GM12878 (cell line): ENCODE data around the gene GNLY. TPM values are rescaled to one million over a fixed set of nuclear protein-coding genes. Genes with fewer than 3 reads are reported as not detected.
"Not testable (repeated sequence)": the region's sequence is repeated elsewhere in the genome, so short reads cannot be mapped to it uniquely, and the experiment has no call there.

Experiments
- ATAC-seq: fragments of 200-7000 bp; cut with Tn5 transposase; 3 replicates; pipeline ENCODE4 v1.9.1; 2020; ENCODE audit warnings: mild to moderate bottlenecking, moderate library complexity
- BruUV-seq: library from RNA; stranded (reverse); fragments of 400-500 nt; replicated peaks from 2 replicates; lab custom pipeline; 2021; lab: Mats Ljungman, UMichigan
- CTCF ChIA-PET: fragments of 300-600 bp; sonication (Branson Sonifier 250); formaldehyde crosslinking; extraction: SDS; loops from one replicate; lab custom pipeline; 2021; ENCODE audit warnings: inconsistent platforms; lab: Yijun Ruan, JAX
- POLR2A ChIA-PET: fragments of 350-600 bp; formaldehyde crosslinking; extraction: SDS; loops from one replicate; lab custom pipeline; 2021; ENCODE audit warnings: inconsistent platforms; lab: Charles Lee
- RAD21 ChIA-PET: fragments of 300-600 bp; sonication (Branson Sonifier 250); formaldehyde crosslinking; loops from one replicate; lab custom pipeline; 2023; ENCODE audit warnings: antibody characterized with exemption; ENCODE audit not compliant: unreplicated experiment; lab: Charles Lee
- SMC1A ChIA-PET: fragments of 300-600 bp; sonication (Branson Sonifier 250); formaldehyde crosslinking; loops from one replicate; lab custom pipeline; 2023; ENCODE audit not compliant: unreplicated experiment, uncharacterized antibody; lab: Charles Lee
- DNase-seq: peaks from one replicate; pipeline ENCODE4 v3.0.0-alpha.2; 2011; ENCODE audit warnings: low read depth, low spot score
- FAIRE-seq: peaks from 3 replicates; lab custom pipeline; 2011; peaks lifted over from hg19 to GRCh38; lab: Jason Lieb, UNC
- H2AFZ ChIP-seq: 2 replicates; pipeline ENCODE4 v1.6.0; 2011; ENCODE audit warnings: low read depth, low read length, control low read depth; ENCODE audit not compliant: control insufficient read depth
- H3K27ac ChIP-seq: 2 replicates; pipeline ENCODE4 v1.5.1; 2011; ENCODE audit warnings: control low read depth; ENCODE audit not compliant: control insufficient read depth, insufficient read depth
- H3K27me3 ChIP-seq, 2 experiments: replicated peaks in 1 of 2; 2 replicates each; pipeline versions ENCODE4 v1.6.0 to v1.6.1; 2011; ENCODE audit warnings: low read length in 1 of 2; ENCODE audit not compliant: control insufficient read depth in 2 of 2, insufficient read depth in 2 of 2
- H3K36me3 ChIP-seq, 2 experiments: 2 replicates each; pipeline ENCODE4 v1.5.1; 2011; ENCODE audit warnings: low read length in 1 of 2; ENCODE audit not compliant: control insufficient read depth in 2 of 2, insufficient read depth in 2 of 2
- H3K4me1 ChIP-seq: 2 replicates; pipeline ENCODE4 v1.6.1; 2011; ENCODE audit warnings: mild to moderate bottlenecking, low read length, moderate library complexity, mixed read lengths; ENCODE audit not compliant: control insufficient read depth, insufficient read depth
- H3K4me2 ChIP-seq: 2 replicates; pipeline ENCODE4 v1.6.0; 2011; ENCODE audit warnings: control low read depth; ENCODE audit not compliant: control insufficient read depth, insufficient read depth
- H3K4me3 ChIP-seq: fragments of 200-600 bp; sonication (generic); 2 replicates; pipeline ENCODE4 v1.5.1; 2016
- H3K79me2 ChIP-seq: 2 replicates; pipeline ENCODE4 v1.6.0; 2011; ENCODE audit warnings: low read length; ENCODE audit not compliant: control insufficient read depth, insufficient read depth
- H3K9ac ChIP-seq: 2 replicates; pipeline ENCODE4 v1.8.0; 2011; ENCODE audit warnings: low read length, control low read depth, mixed read lengths; ENCODE audit not compliant: control insufficient read depth, insufficient read depth
- H3K9me3 ChIP-seq: replicated peaks from 3 replicates; pipeline ENCODE4 v1.5.1; 2011; ENCODE audit warnings: mild to moderate bottlenecking, low read length; ENCODE audit not compliant: control insufficient read depth, insufficient read depth
- H4K20me1 ChIP-seq: 2 replicates; pipeline ENCODE4 v1.6.0; 2011; ENCODE audit not compliant: control insufficient read depth, insufficient read depth
- RB1 ChIP-seq: fragments of 450-650 bp; formaldehyde crosslinking; IDR thresholded peaks from 2 replicates; pipeline ENCODE4 v1.6.1; 2017; ENCODE audit warnings: mild to moderate bottlenecking, borderline replicate concordance
- SRF ChIP-seq, 2 experiments: IDR thresholded peaks; 2 replicates each; pipeline ENCODE4 v1.6.1; 2011; ENCODE audit warnings: low read depth in 2 of 2, low read length in 2 of 2, mild to moderate bottlenecking in 1 of 2, moderate library complexity in 1 of 2
- TAF1 ChIP-seq: IDR thresholded peaks from 2 replicates; pipeline ENCODE4 v1.6.1; 2011; ENCODE audit warnings: mild to moderate bottlenecking, low read depth, low read length, borderline replicate concordance
- WGBS: methylation state at CpG from one replicate; pipeline ENCODE4 v1.1.6; 2016; ENCODE audit warnings: low lambda C conversion rate; ENCODE audit not compliant: insufficient replicate concordance, insufficient coverage; ENCODE audit errors: missing lambda C conversion rate; 5-methylcytosine and 5-hydroxymethylcytosine counted together
- in situ Hi-C: fragments of 300-500 bp; cut with MboI; formaldehyde crosslinking; loops from 9 replicates; pipeline ENCODE4 v1.14.3; 2018; ENCODE audit warnings: mixed read lengths
- intact Hi-C: fragments of 100-400 bp; cut with micrococcal nuclease; formaldehyde crosslinking; loops from one replicate; pipeline ENCODE4 v1.14.2; 2022; ENCODE audit not compliant: unreplicated experiment
- polyA plus RNA-seq, 11 experiments: library from polyadenylated mRNA; depleted of rRNA in 4 of 11; unstranded in 6 of 11; stranded (reverse) in 5 of 11; fragments of >200 nt; fragmentation: Nextera tagmentation in 4 of 11; fragmentation: Illumina TruSeq in 1 of 11; extraction: Ambion mirVana in 4 of 11; extraction: Trizol in 1 of 11; gene quantifications; 1 replicate in 1 of 11; 2 replicates in 10 of 11; pipeline versions ENCODE4 v1.2.1 to v1.2.3, GENCODE V29; 2011 to 2016; ENCODE audit warnings: inconsistent platforms in 2 of 11, missing spikeins in 2 of 11, low read depth in 1 of 11
- total RNA-seq, 4 experiments: library from RNA; depleted of rRNA in 3 of 4; stranded (reverse); fragments of >200 nt in 3 of 4; fragmentation: Illumina TruSeq in 1 of 4; extraction: Trizol in 1 of 4; gene quantifications; 2 replicates each; pipeline versions ENCODE4 v1.2.1 to v1.2.3, GENCODE V29; 2013 to 2021
- TF ChIP-seq, protein P1 (sequence below): fragments of 450-650 bp; conservative IDR thresholded peaks from 2 replicates; pipeline ENCODE4 v1.6.1; 2017; ENCODE audit warnings: mild to moderate bottlenecking, moderate library complexity

The GNLY gene
- total and polyA plus RNA-seq, 10 of the 15 experiments (the other 5 are each of a cell fraction or from before 2014, with no cell fraction given), result 0.18 to 0.42 TPM; not detected in 8

DNA sequence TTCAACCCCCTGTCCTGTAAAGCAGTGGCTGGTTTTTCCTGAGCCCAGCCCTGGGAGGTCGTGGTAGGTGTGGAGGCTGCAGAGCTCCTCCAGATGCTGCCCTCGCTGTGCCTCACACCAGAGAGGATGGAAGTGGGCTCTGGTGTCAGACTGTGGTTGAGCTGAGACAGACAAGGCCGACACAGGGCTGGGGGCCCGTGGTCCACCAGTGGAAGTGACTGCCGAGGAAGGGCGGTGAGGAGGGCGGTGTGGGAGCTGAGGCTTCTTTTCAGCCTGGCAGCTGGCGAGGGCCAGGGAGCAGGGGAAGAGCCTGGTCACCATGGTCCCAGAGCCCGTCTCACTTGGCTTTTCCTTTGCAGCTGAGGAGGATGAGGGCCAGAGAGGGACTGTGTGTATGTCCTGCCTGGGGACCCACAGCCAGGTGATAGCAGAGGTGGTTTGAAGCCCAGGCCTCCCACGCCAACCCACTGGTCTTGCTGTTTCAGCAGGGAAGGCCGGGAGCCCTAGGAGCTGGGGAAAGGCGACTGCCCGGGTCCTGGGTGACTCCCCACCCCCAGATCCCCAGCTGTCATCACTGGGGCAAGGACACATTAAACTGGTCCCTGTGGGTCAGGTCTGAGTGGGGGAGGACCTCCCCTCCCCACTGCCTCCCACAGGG lies 34.7 kb upstream of the GNLY start:
- intact Hi-C loops, result no loop called here
- H3K9ac ChIP-seq, result no peak overlapping the region
- SMC1A ChIA-PET, result interaction anchor here (1.0 to 1.3 kb wide), 2 partner anchors 10 to 45 kb away, joined by 3 to 5 read pairs; no protein-coding TSS in a partner anchor
- CTCF ChIA-PET, result interaction anchor here (0.8 to 3.5 kb wide), 7 partner anchors 9 to 70 kb away, joined by 3 to 19 read pairs (median 4); no protein-coding TSS in a partner anchor
- H3K36me3 ChIP-seq, result peaks cover 0 to 2% of the 10 kb centered on the region in 2 experiments; a peak in 2 of 4 replicates
- 89% methylated on average over 12 of the region's 13 CpGs for whole genome bisulfite sequencing
- H3K79me2 ChIP-seq, result no peaks in the 10 kb centered on the region
- in situ Hi-C loops, result no loop called here
- BruUV-seq, result no TSS peak
- no peak overlapping the region for H3K4me2 ChIP-seq
- H3K27me3 ChIP-seq, result no peaks in the 10 kb centered on the region
- no peak overlapping the region for H2AFZ ChIP-seq
- ATAC-seq, result no peak
- no peak for FAIRE-seq
- DNase-seq, result no peak
- no peaks in the 10 kb centered on the region for H3K4me1 ChIP-seq
- H3K9me3 ChIP-seq, result no peaks in the 10 kb centered on the region
- POLR2A ChIA-PET, result interaction anchor here (0.5 to 1.1 kb wide), 2 partner anchors 10 to 468 kb away, joined by 3 to 8 read pairs; no protein-coding TSS in a partner anchor
- no peaks in the 10 kb centered on the region for H4K20me1 ChIP-seq
- no peak overlapping the region for H3K27ac ChIP-seq
- H3K4me3 ChIP-seq, result no peak overlapping the region
- TF ChIP-seq TAF1 (no peak), SRF (IDR thresholded peaks at IDR 0.05; ENCODE audit: low read depth in 2 of 2, low read length in 2 of 2) (no peak), RB1 (no peak)
- TF ChIP-seq, protein P1, sequence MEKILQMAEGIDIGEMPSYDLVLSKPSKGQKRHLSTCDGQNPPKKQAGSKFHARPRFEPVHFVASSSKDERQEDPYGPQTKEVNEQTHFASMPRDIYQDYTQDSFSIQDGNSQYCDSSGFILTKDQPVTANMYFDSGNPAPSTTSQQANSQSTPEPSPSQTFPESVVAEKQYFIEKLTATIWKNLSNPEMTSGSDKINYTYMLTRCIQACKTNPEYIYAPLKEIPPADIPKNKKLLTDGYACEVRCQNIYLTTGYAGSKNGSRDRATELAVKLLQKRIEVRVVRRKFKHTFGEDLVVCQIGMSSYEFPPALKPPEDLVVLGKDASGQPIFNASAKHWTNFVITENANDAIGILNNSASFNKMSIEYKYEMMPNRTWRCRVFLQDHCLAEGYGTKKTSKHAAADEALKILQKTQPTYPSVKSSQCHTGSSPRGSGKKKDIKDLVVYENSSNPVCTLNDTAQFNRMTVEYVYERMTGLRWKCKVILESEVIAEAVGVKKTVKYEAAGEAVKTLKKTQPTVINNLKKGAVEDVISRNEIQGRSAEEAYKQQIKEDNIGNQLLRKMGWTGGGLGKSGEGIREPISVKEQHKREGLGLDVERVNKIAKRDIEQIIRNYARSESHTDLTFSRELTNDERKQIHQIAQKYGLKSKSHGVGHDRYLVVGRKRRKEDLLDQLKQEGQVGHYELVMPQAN, result no peak
- RAD21 ChIA-PET, result interaction anchor here (1.2 kb wide), 1 partner anchor 45 kb away, joined by 3 read pairs; no protein-coding TSS in a partner anchor

DNA sequence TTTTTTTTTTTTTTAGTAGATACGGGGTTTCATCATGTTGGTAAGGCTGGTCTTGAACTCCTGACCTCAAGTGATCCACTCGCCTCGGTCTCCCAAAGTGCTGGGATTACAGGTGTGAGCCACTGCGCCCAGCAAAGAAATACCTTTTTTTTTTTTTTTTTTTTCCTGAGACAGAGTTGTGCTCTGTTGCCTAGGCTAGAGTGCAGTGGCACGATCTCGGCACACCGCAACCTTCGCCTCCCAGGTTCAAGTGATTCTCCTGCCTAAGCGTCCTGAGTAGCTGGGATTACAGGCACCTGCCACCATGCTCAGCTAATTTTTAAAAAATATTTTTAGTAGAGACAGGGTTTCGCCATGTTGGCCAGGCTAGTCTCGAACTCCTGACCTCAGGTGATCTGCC lies 33.9 kb upstream of the GNLY start:
- H2AFZ ChIP-seq, H3K27ac ChIP-seq, H3K9me3 ChIP-seq, H3K36me3 ChIP-seq, in situ Hi-C loops, intact Hi-C loops, SMC1A ChIA-PET, H3K4me1 ChIP-seq, BruUV-seq, H3K79me2 ChIP-seq, H3K27me3 ChIP-seq, H3K4me3 ChIP-seq, FAIRE-seq, ATAC-seq, H4K20me1 ChIP-seq, RAD21 ChIA-PET, DNase-seq, H3K9ac ChIP-seq, H3K4me2 ChIP-seq: not testable (repeated sequence)
- POLR2A ChIA-PET, result interaction anchor here (0.5 to 1.1 kb wide), 4 partner anchors 9 to 468 kb away, joined by 3 to 8 read pairs (median 4); no protein-coding TSS in a partner anchor
- CTCF ChIA-PET, result interaction anchor here (1.3 to 3.5 kb wide), 3 partner anchors 10 to 24 kb away, joined by 4 to 19 read pairs (median 7); no protein-coding TSS in a partner anchor
- WGBS, result 99% methylated on average over 7 of the region's 11 CpGs
